H1 (cell line): ENCODE data around the gene BTK. TPM values are rescaled to one million over a fixed set of nuclear protein-coding genes. Genes with fewer than 3 reads are reported as not detected.

Source experiments
- CTCF ChIA-PET: fragments of 300-600 bp; sonication (Branson Sonifier 250); formaldehyde crosslinking; loops from one replicate; lab custom pipeline; 2021; ENCODE audit not compliant: partially characterized antibody; lab: Charles Lee
- POLR2A ChIA-PET: fragments of 300-600 bp; sonication (Branson Sonifier 250); formaldehyde crosslinking; loops from one replicate; lab custom pipeline; 2021; ENCODE audit warnings: inconsistent platforms; ENCODE audit not compliant: partially characterized antibody; lab: Charles Lee
- DNase-seq, 2 experiments: peaks; one replicate each; pipeline versions ENCODE4 v3.0.0 to v3.0.0-alpha.2; 2010 to 2022; ENCODE audit warnings: low spot score in 2 of 2, low read depth in 1 of 2, mixed read lengths in 1 of 2
- FAIRE-seq: peaks from 2 replicates; lab custom pipeline; 2011; peaks lifted over from hg19 to GRCh38; lab: Jason Lieb, UNC
- H2AFZ ChIP-seq: 2 replicates; pipeline ENCODE4 v1.8.1; 2012; ENCODE audit warnings: low read length, inconsistent platforms
- H2AK5ac ChIP-seq: 2 replicates; pipeline ENCODE4 v1.6.1; 2013; ENCODE audit warnings: low read depth, low read length
- H2BK120ac ChIP-seq: replicated peaks from 2 replicates; pipeline ENCODE3; 2013; ENCODE audit warnings: low read depth, low read length, inconsistent platforms
- H2BK12ac ChIP-seq: 2 replicates; pipeline ENCODE4 v1.6.1; 2013; ENCODE audit warnings: low read depth, low read length
- H2BK15ac ChIP-seq: 2 replicates; pipeline ENCODE4 v1.6.1; 2013; ENCODE audit warnings: low read length
- H2BK20ac ChIP-seq: 2 replicates; pipeline ENCODE4 v1.6.1; 2013; ENCODE audit warnings: low read length
- H2BK5ac ChIP-seq: 2 replicates; pipeline ENCODE4 v1.6.1; 2013; ENCODE audit warnings: low read depth, low read length
- H3K14ac ChIP-seq: 2 replicates; pipeline ENCODE4 v1.6.1; 2013; ENCODE audit warnings: inconsistent platforms; ENCODE audit not compliant: insufficient read length
- H3K18ac ChIP-seq: 2 replicates; pipeline ENCODE4 v1.6.1; 2013; ENCODE audit warnings: low read length; ENCODE audit errors: extremely low read depth
- H3K23ac ChIP-seq: 2 replicates; pipeline ENCODE4 v1.6.1; 2013; ENCODE audit warnings: inconsistent platforms; ENCODE audit not compliant: insufficient read length
- H3K23me2 ChIP-seq: 2 replicates; pipeline ENCODE4 v1.6.1; 2013; ENCODE audit warnings: low read depth, low read length
- H3K27ac ChIP-seq: 2 replicates; pipeline ENCODE4 v1.6.1; 2011; ENCODE audit warnings: low read depth, low read length, inconsistent platforms
- H3K27me3 ChIP-seq, 4 experiments: replicated peaks in 1 of 4; 1 replicate in 1 of 4; 2 replicates in 3 of 4; pipeline versions ENCODE4 v1.6.1 to v1.8.1; 2011 to 2013; ENCODE audit warnings: low read length in 3 of 4, mild to moderate bottlenecking in 3 of 4, inconsistent platforms in 2 of 4, mixed read lengths in 2 of 4, moderate library complexity in 1 of 4; ENCODE audit not compliant: control insufficient read depth in 3 of 4, insufficient read depth in 3 of 4; ENCODE audit errors: extremely low read depth in 1 of 4
- H3K36me3 ChIP-seq, 4 experiments: 2 replicates each; pipeline versions ENCODE4 v1.6.1 to v1.8.1; 2011 to 2013; ENCODE audit warnings: mild to moderate bottlenecking in 4 of 4, low read length in 3 of 4, moderate library complexity in 2 of 4, control low read depth in 1 of 4, inconsistent platforms in 1 of 4; ENCODE audit not compliant: insufficient read depth in 4 of 4, control insufficient read depth in 2 of 4
- H3K4ac ChIP-seq: replicated peaks from 2 replicates; pipeline ENCODE3; 2013; ENCODE audit warnings: low read length, low read depth, mixed read lengths, inconsistent platforms; ENCODE audit not compliant: insufficient read length
- H3K4me1 ChIP-seq, 4 experiments: replicated peaks in 1 of 4; 1 replicate in 1 of 4; 2 replicates in 3 of 4; pipeline versions ENCODE4 v1.6.1 to v1.8.1; 2011 to 2013; ENCODE audit warnings: low read length in 3 of 4, inconsistent platforms in 2 of 4, mixed read lengths in 1 of 4; ENCODE audit not compliant: insufficient read depth in 4 of 4, control insufficient read depth in 3 of 4
- H3K4me2 ChIP-seq, 2 experiments: 2 replicates each; pipeline versions ENCODE4 v1.6.1 to v1.8.1; 2011 to 2013; ENCODE audit warnings: low read depth in 2 of 2, low read length in 2 of 2, control low read depth in 1 of 2, inconsistent platforms in 1 of 2, mild to moderate bottlenecking in 1 of 2; ENCODE audit not compliant: insufficient read depth in 1 of 2
- H3K4me3 ChIP-seq, 4 experiments: fragments of 200-600, 300-600 bp in 1 of 4; sonication (generic), shearing (Covaris generic), sonication (Bioruptor Twin) in 1 of 4; 2 replicates each; pipeline versions ENCODE4 v1.5.1 to v1.8.1; 2011 to 2016; ENCODE audit warnings: low read length in 4 of 4, low read depth in 3 of 4, control low read depth in 2 of 4, inconsistent platforms in 2 of 4, mild to moderate bottlenecking in 2 of 4, mixed read lengths in 1 of 4, moderate library complexity in 1 of 4; ENCODE audit not compliant: insufficient read depth in 2 of 4; ENCODE audit errors: extremely low read depth in 1 of 4
- H3K56ac ChIP-seq: replicated peaks from 2 replicates; pipeline ENCODE3; 2013; ENCODE audit warnings: low read depth, mild to moderate bottlenecking, mixed read lengths, low read length, inconsistent platforms; ENCODE audit not compliant: insufficient read length
- H3K79me1 ChIP-seq: 2 replicates; pipeline ENCODE4 v1.6.1; 2013; ENCODE audit warnings: low read depth, low read length, control low read depth
- H3K79me2 ChIP-seq, 2 experiments: 2 replicates each; pipeline versions ENCODE4 v1.6.1 to v1.8.1; 2012 to 2013; ENCODE audit warnings: low read length in 2 of 2, mild to moderate bottlenecking in 2 of 2, inconsistent platforms in 1 of 2; ENCODE audit not compliant: insufficient read depth in 2 of 2, control insufficient read depth in 1 of 2
- H3K9ac ChIP-seq, 4 experiments: replicated peaks in 1 of 4; 1 replicate in 1 of 4; 2 replicates in 3 of 4; pipeline versions ENCODE4 v1.6.1 to v1.8.1; 2011 to 2013; ENCODE audit warnings: low read depth in 3 of 4, low read length in 3 of 4, control low read depth in 2 of 4, mild to moderate bottlenecking in 2 of 4, moderate library complexity in 2 of 4, inconsistent platforms in 1 of 4; ENCODE audit errors: extremely low read depth in 1 of 4
- H3K9me3 ChIP-seq, 2 experiments: 2 replicates each; pipeline versions ENCODE4 v1.6.1 to v1.8.1; 2012 to 2013; ENCODE audit warnings: mild to moderate bottlenecking in 2 of 2, moderate library complexity in 2 of 2, control low read depth in 1 of 2, inconsistent platforms in 1 of 2, low read depth in 1 of 2, low read length in 1 of 2, mixed read lengths in 1 of 2; ENCODE audit not compliant: insufficient read depth in 2 of 2
- H4K20me1 ChIP-seq, 2 experiments: replicated peaks in 1 of 2; 2 replicates each; pipeline versions ENCODE3 to v1.8.1; 2011 to 2013; ENCODE audit warnings: inconsistent platforms in 2 of 2, low read length in 2 of 2, mild to moderate bottlenecking in 1 of 2; ENCODE audit not compliant: insufficient read depth in 2 of 2, control insufficient read depth in 1 of 2
- H4K5ac ChIP-seq: 2 replicates; pipeline ENCODE4 v1.6.1; 2013; ENCODE audit warnings: low read length, low read depth, mixed read lengths, inconsistent platforms; ENCODE audit not compliant: insufficient read length
- H4K8ac ChIP-seq: 2 replicates; pipeline ENCODE4 v1.8.0; 2013; ENCODE audit warnings: mild to moderate bottlenecking, moderate library complexity, low read length, inconsistent platforms; ENCODE audit not compliant: insufficient read depth; ENCODE audit errors: extremely low read depth
- H4K91ac ChIP-seq: replicated peaks from 2 replicates; pipeline ENCODE3; 2013; ENCODE audit warnings: low read length, mixed read lengths, inconsistent platforms; ENCODE audit not compliant: insufficient read length
- BACH1 ChIP-seq: IDR thresholded peaks from 2 replicates; pipeline ENCODE4 v1.6.1; 2012; ENCODE audit warnings: low read length, improper control_type of control experiment
- CBX5 ChIP-seq: fragments of 300-800, 300-1000 bp; sonication (generic); IDR thresholded peaks from 2 replicates; pipeline ENCODE4 v1.7.1; 2016; ENCODE audit warnings: antibody characterized with exemption, low read length, low read depth
- CBX8 ChIP-seq: fragments of 300-800, 300-1000 bp; sonication (generic); IDR thresholded peaks from 2 replicates; pipeline ENCODE4 v1.7.1; 2016; ENCODE audit warnings: low read depth, low read length, borderline replicate concordance
- CHD1 ChIP-seq: IDR thresholded peaks from 2 replicates; pipeline ENCODE4 v1.6.1; 2012; ENCODE audit warnings: low read depth, low read length, improper control_type of control experiment
- FOSL1 ChIP-seq: IDR thresholded peaks from 2 replicates; pipeline ENCODE4 v1.6.1; 2011; ENCODE audit warnings: mild to moderate bottlenecking, low read depth, low read length, moderate library complexity; ENCODE audit not compliant: insufficient read depth
- KDM4A ChIP-seq: IDR thresholded peaks from one replicate; pipeline ENCODE4 v1.7.1; 2012; ENCODE audit warnings: low read depth, mild to moderate bottlenecking, moderate library complexity, low read length, inconsistent platforms; ENCODE audit not compliant: severe bottlenecking
- KDM5A ChIP-seq: fragments of 200-600 bp; IDR thresholded peaks from 2 replicates; pipeline ENCODE4 v1.7.1; 2012; ENCODE audit warnings: mild to moderate bottlenecking, low read length, inconsistent platforms, mixed read lengths
- POLR2A ChIP-seq, 2 experiments: IDR thresholded peaks; 1 replicate in 1 of 2; 2 replicates in 1 of 2; pipeline ENCODE4 v1.6.1; 2011; ENCODE audit warnings: low read depth in 2 of 2, low read length in 2 of 2, mild to moderate bottlenecking in 2 of 2; ENCODE audit errors: control extremely low read depth in 1 of 2
- POU5F1 ChIP-seq: IDR thresholded peaks from 2 replicates; pipeline ENCODE4 v1.6.1; 2011; ENCODE audit warnings: low read depth, mild to moderate bottlenecking, low read length, moderate library complexity
- RXRA ChIP-seq: IDR thresholded peaks from 2 replicates; pipeline ENCODE4 v1.6.1; 2011; ENCODE audit warnings: low read depth, mild to moderate bottlenecking, low read length, moderate library complexity; ENCODE audit not compliant: insufficient read depth
- SIN3A ChIP-seq, 2 experiments: IDR thresholded peaks in 1 of 2; conservative IDR thresholded peaks in 1 of 2; 2 replicates each; pipeline ENCODE4 v1.6.1; 2011 to 2012; ENCODE audit warnings: low read length in 2 of 2, improper control_type of control experiment in 1 of 2, low read depth in 1 of 2, mild to moderate bottlenecking in 1 of 2
- TBP ChIP-seq: IDR thresholded peaks from 2 replicates; pipeline ENCODE4 v1.6.1; 2011; ENCODE audit warnings: low read depth, low read length, improper control_type of control experiment
- YY1 ChIP-seq: IDR thresholded peaks from 2 replicates; pipeline ENCODE4 v1.6.1; 2011; ENCODE audit warnings: low read depth, mild to moderate bottlenecking, low read length
- WGBS, 2 experiments: shearing (Covaris generic) in 1 of 2; methylation state at CpG; one replicate each; pipeline versions ENCODE4 v1.1.6 to v1.1.7; 2013 to 2015; ENCODE audit warnings: low lambda C conversion rate in 2 of 2, mixed read lengths in 2 of 2, inconsistent platforms in 1 of 2, low coverage in 1 of 2, missing lambda C conversion rate in 1 of 2; ENCODE audit not compliant: insufficient replicate concordance in 2 of 2, insufficient coverage in 1 of 2, insufficient read length in 1 of 2; ENCODE audit errors: extremely low coverage in 1 of 2, missing lambda C conversion rate in 1 of 2; 5-methylcytosine and 5-hydroxymethylcytosine counted together
- polyA plus RNA-seq, 7 experiments: library from polyadenylated mRNA; depleted of rRNA in 3 of 7; stranded (reverse) in 5 of 7; unstranded in 2 of 7; fragments of >200 nt in 5 of 7; fragments of 200-250 nt in 2 of 7; gene quantifications; 1 replicate in 5 of 7; 2 replicates in 1 of 7; 4 replicates in 1 of 7; pipeline versions ENCODE4 v1.2.1 to v1.2.3, GENCODE V29; 2011 to 2013; ENCODE audit warnings: missing spikeins in 2 of 7, mixed read lengths in 2 of 7
- total RNA-seq: library from RNA; stranded (reverse); fragmentation: NEBNext Ultra II Directional; extraction: Animal tissue kit (Norgen Biotek cat#: 25700); gene quantifications from 2 replicates; pipeline ENCODE4 v1.2.1, GENCODE V29; 2021
- TF ChIP-seq, protein P1 (sequence below): IDR thresholded peaks from 2 replicates; pipeline ENCODE4 v1.6.1; 2011; ENCODE audit warnings: low read depth, mild to moderate bottlenecking, low read length; ENCODE audit not compliant: insufficient read depth
- TF ChIP-seq, protein P2 (sequence below): IDR thresholded peaks from 2 replicates; pipeline ENCODE4 v1.6.1; 2012; ENCODE audit warnings: inconsistent platforms

The BTK gene
- total and polyA plus RNA-seq, 2 of the 8 experiments (the other 6 are each of a cell fraction or from before 2014, with no cell fraction given), result 0.06 to 0.20 TPM

DNA sequence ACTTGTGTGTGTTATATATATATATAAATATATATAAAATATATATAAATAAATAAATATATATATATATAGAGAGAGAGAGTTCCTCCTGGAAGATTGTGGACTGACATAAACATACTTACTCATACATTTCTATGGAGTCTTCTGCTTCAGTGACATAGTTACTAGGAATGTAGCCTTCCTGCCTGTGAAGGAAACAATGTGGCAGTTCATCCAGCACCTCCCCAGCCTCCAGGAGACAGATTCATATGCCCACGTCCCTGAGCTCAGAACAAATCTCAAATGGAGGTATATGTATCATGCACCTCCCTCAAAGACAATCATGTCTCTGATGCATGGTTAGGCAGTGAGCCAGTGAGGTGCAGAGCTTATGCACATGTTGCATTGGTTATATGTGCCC, 26.0 kb downstream of the BTK start:
- FAIRE-seq, result no peak
- H4K8ac ChIP-seq, result no peak overlapping the region
- no peaks in the 10 kb centered on the region for H3K79me1 ChIP-seq
- H4K5ac ChIP-seq, result no peak overlapping the region
- H3K79me2 ChIP-seq, result no peaks in the 10 kb centered on the region
- ChIA-PET CTCF (interaction anchor here (0.7 kb wide), 1 partner anchor 24 kb away, joined by 3 read pairs; no protein-coding TSS in a partner anchor), POLR2A (interaction anchor here (1.5 kb wide), 1 partner anchor 31 kb away, joined by 5 read pairs; the partner anchor contains the start of gene RPL36A)
- no peak overlapping the region for H3K4me3 ChIP-seq
- no peak overlapping the region for H2BK5ac ChIP-seq
- H3K56ac ChIP-seq, result no peak overlapping the region
- H2BK15ac ChIP-seq, result no peak overlapping the region
- no peaks in the 10 kb centered on the region for H3K36me3 ChIP-seq
- no peak overlapping the region for H3K23ac ChIP-seq
- H3K4ac ChIP-seq, result no peak overlapping the region
- H2AFZ ChIP-seq, result no peak overlapping the region
- no peaks in the 10 kb centered on the region for H3K27me3 ChIP-seq
- H2AK5ac ChIP-seq, result no peak overlapping the region
- 100% methylated on average over 1 of the region's 1 CpG; no CpG with 5 or more reads in 1 of the 2 experiments for WGBS, 2 experiments
- no peak for DNase-seq
- H3K9ac ChIP-seq, result no peak overlapping the region
- no peak overlapping the region for H2BK20ac ChIP-seq
- no peak overlapping the region for H4K91ac ChIP-seq
- H2BK12ac ChIP-seq, result no peak overlapping the region
- no peaks in the 10 kb centered on the region for H4K20me1 ChIP-seq
- H2BK120ac ChIP-seq, result no peak overlapping the region
- no peak overlapping the region for H3K27ac ChIP-seq
- no peak overlapping the region for H3K14ac ChIP-seq
- H3K4me2 ChIP-seq, result no peak overlapping the region
- H3K9me3 ChIP-seq, result no peaks in the 10 kb centered on the region
- H3K4me1 ChIP-seq, result no peaks in the 10 kb centered on the region
- no peaks in the 10 kb centered on the region for H3K23me2 ChIP-seq
- no peak overlapping the region for H3K18ac ChIP-seq
- TF ChIP-seq SIN3A (conservative IDR thresholded peaks at IDR 0.05 in 1 of 2, IDR thresholded peaks at IDR 0.05 in 1 of 2; ENCODE audit: low read depth in 1 of 2, low read length in 2 of 2), result no peak
- TF ChIP-seq, protein P1, sequence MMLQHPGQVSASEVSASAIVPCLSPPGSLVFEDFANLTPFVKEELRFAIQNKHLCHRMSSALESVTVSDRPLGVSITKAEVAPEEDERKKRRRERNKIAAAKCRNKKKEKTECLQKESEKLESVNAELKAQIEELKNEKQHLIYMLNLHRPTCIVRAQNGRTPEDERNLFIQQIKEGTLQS, result no peak
- no peak for TF ChIP-seq YY1
- TF ChIP-seq TBP, result no peak
- no peak for TF ChIP-seq BACH1
- TF ChIP-seq KDM4A, result no peak
- TF ChIP-seq POLR2A (IDR thresholded peaks at IDR 0.05; ENCODE audit: control extremely low read depth in 1 of 2, low read depth in 2 of 2, low read length in 2 of 2), result no peak
- TF ChIP-seq, protein P2, sequence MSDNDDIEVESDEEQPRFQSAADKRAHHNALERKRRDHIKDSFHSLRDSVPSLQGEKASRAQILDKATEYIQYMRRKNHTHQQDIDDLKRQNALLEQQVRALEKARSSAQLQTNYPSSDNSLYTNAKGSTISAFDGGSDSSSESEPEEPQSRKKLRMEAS, result no peak
- TF ChIP-seq FOSL1, result no peak
- no peak for TF ChIP-seq RXRA
- TF ChIP-seq CBX8, result no peak
- TF ChIP-seq KDM5A, result no peak
- TF ChIP-seq CHD1, result no peak
- TF ChIP-seq POU5F1, result no peak
- no peak for TF ChIP-seq CBX5
